ENCODE measurements around the gene PITPNM3. TPM values are rescaled to one million over a fixed set of nuclear protein-coding genes. Genes with fewer than 3 reads are reported as not detected.

The PITPNM3 gene
- total RNA-seq, 3 donors from 2014 or later: 12.2 to 15.9 (median 15.6) TPM

- no peak for TF ChIP-seq CTCF (IDR thresholded peaks at IDR 0.05)
- Histone ChIP-seq H3K9me3 (no peaks in the 10 kb centered on the region), H3K4me1 (ENCODE audit: low read depth) (no peaks in the 10 kb centered on the region), H3K4me3 (no peak overlapping the region), H3K36me3 (ENCODE audit: low read depth) (no peaks in the 10 kb centered on the region)
- ATAC-seq (no peak), DNase-seq (no peak)
- intact Hi-C loops (cut with DNase I, micrococcal nuclease): no loop called here
Measured at GRCh38 chr17:6531575-6531974, 24.8 kb downstream of the PITPNM3 start.

GRCh38 chr17:6530324-6530920 is 25.9 kb downstream of the PITPNM3 start:
- no peak for ATAC-seq
- intact Hi-C loops (cut with DNase I, micrococcal nuclease): no loop called here
- no peak for TF ChIP-seq CTCF (IDR thresholded peaks at IDR 0.05)
- H3K4me1 ChIP-seq (ENCODE audit: low read depth): no peaks in the 10 kb centered on the region
- H3K4me3 ChIP-seq: no peak overlapping the region
- H3K9me3 ChIP-seq: no peaks in the 10 kb centered on the region
- no peaks in the 10 kb centered on the region for H3K36me3 ChIP-seq (ENCODE audit: low read depth)
- DNase-seq: no peak

GRCh38 chr17:6528557-6528956 is 27.8 kb downstream of the PITPNM3 start:
- Histone ChIP-seq H3K4me3 (no peak overlapping the region), H3K9me3 (no peaks in the 10 kb centered on the region), H3K4me1 (ENCODE audit: low read depth) (no peaks in the 10 kb centered on the region), H3K36me3 (ENCODE audit: low read depth) (no peaks in the 10 kb centered on the region)
- no peak for DNase-seq
- intact Hi-C loops (cut with DNase I, micrococcal nuclease): no loop called here
- no peak for TF ChIP-seq CTCF (IDR thresholded peaks at IDR 0.05)
- no peak for ATAC-seq

- Histone ChIP-seq H3K9me3 (no peaks in the 10 kb centered on the region), H3K36me3 (ENCODE audit: low read depth) (no peaks in the 10 kb centered on the region), H3K4me3 (no peak overlapping the region), H3K4me1 (ENCODE audit: low read depth) (no peaks in the 10 kb centered on the region)
- no peak for ATAC-seq
- DNase-seq: no peak
- TF ChIP-seq CTCF (IDR thresholded peaks at IDR 0.05): no peak
- intact Hi-C loops (cut with DNase I, micrococcal nuclease): no loop called here
Measured at GRCh38 chr17:6526362-6527152, 29.8 kb downstream of the PITPNM3 start.

GRCh38 chr17:6525731-6526130 is 30.6 kb downstream of the PITPNM3 start:
- H3K4me1 ChIP-seq (ENCODE audit: low read depth): no peaks in the 10 kb centered on the region
- no peaks in the 10 kb centered on the region for H3K36me3 ChIP-seq (ENCODE audit: low read depth)
- no peak for ATAC-seq
- TF ChIP-seq CTCF (IDR thresholded peaks at IDR 0.05): no peak
- H3K9me3 ChIP-seq: no peaks in the 10 kb centered on the region
- intact Hi-C loops (cut with DNase I, micrococcal nuclease): no loop called here
- H3K4me3 ChIP-seq: no peak overlapping the region
- no peak for DNase-seq
